IPS-18c (cell line): Measurements from ENCODE around the gene ARHGEF26.

ENCODE experiments used
- H3K4me3 ChIP-seq: 2 replicates; pipeline ENCODE4 v1.7.0; 2013; ENCODE audit warnings: low read depth, mild to moderate bottlenecking, low read length, moderate library complexity; ENCODE audit not compliant: insufficient read depth
- H3K9me3 ChIP-seq: one replicate; pipeline ENCODE4 v1.6.1; 2013; ENCODE audit warnings: mild to moderate bottlenecking, low read length, moderate library complexity; ENCODE audit not compliant: control insufficient read depth, insufficient read depth

The ARHGEF26 gene

GRCh38 chr3:154135511-154136173, 14.5 kb downstream of the ARHGEF26 start:
- Histone ChIP-seq H3K9me3 (no peaks in the 10 kb centered on the region), H3K4me3 (no peak overlapping the region)

DNA sequence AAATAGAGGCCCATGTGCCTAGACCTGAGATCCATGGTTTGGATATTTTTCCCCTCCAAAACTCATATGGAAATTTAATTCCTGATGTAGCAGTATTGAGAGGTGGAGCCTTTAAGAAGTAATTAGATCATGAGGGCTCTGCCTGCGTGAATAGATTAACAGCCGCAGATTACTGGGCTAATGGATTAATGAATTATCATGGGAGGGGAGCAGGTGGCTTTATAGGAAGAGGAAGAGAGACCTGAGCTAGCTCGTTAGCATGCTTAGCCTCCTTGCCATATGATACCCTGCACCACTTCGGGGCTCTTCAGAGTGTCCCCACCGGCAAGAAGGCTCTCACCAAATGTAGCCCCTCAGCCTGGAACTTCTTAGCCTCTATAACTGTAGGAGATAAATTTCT, 15.8 kb downstream of the ARHGEF26 start:
- Histone ChIP-seq H3K9me3 (no peaks in the 10 kb centered on the region), H3K4me3 (no peak overlapping the region)

DNA sequence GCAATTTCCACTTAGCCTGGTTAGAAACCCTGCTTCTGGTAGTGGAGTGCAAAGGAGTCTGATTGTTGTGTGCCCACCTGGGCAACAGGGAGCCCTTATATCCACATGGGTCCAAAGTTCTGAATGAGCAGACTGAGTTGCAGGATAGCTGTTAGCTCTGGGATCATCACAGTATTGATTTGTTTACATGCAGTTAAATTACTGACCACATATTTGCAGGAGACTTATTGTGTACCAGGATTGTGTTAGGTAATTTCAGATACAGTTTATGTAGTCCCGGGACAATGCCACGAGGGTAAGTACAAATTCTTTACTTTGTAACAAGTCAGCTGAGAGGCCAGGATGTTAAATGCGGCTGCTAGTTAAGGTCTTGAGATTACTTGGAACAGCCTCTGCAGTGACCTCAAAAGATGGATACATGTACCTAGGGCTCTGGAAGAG, 18.8 kb downstream of the ARHGEF26 start:
- no peak overlapping the region for H3K4me3 ChIP-seq
- H3K9me3 ChIP-seq = no peaks in the 10 kb centered on the region

DNA sequence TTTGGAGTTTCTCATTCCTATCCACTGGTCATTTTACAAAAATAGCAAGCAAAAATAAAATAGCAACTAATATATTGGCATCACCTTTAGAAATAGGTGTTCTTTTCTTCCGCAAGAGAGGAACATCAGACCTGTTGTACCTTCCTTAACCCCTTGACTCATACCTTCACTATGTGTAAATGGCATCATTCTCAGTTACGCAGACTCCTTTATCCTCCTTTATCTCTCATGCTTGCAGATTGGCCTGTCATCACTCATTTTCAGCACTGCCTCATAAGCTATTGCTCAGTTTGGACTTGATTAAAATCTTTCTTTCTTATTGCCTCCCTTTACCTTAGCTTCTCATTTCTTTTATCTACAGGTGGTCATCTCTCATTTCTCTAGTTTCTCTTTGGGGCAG, 21.4 kb downstream of the ARHGEF26 start:
- Histone ChIP-seq H3K9me3 (no peaks in the 10 kb centered on the region), H3K4me3 (no peak overlapping the region)

DNA sequence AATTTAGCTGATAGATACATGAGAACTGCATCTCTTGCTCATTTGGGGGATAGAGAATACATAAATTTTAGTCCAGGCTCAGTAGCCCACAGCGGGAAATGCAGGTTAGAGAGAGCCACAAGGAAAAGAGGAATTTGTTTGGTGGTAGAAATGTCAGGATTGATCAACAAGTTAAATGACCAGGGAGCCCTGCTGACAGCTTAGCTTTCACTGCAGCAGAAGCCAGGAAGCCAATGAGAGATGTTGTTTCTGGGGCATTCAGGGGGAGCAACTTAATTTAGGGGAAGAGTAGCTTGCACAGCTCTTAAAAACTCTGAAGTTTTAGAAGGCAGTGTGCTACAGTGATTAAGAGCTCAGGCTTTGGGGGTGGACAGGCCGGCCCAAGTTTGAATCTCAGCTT, 22.7 kb downstream of the ARHGEF26 start:
- H3K4me3 ChIP-seq = no peak overlapping the region
- H3K9me3 ChIP-seq = no peaks in the 10 kb centered on the region

- no peaks in the 10 kb centered on the region for H3K9me3 ChIP-seq
- no peak overlapping the region for H3K4me3 ChIP-seq
These were observed 23.8 kb downstream of the ARHGEF26 start for GRCh38 chr3:154144825-154145465.

DNA sequence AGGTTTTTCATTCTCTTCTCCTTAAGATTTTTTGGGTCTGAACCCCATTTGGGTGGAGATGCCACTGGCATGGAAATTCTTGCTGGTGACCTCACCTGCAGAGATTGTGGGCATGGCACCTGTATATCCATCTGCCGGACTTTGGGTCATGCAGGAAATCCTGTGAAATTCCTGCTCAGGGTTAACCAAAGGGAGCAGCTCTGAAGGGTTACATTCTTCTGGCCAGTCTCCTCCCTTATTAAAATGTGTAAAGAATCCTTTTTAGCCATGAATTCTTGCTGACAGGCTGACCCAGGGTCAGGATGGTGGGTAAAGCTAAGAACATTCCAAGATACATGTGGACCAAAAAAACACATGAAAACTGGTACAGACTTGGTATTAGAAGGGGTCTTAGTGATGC, 27.4 kb downstream of the ARHGEF26 start:
- H3K9me3 ChIP-seq = no peaks in the 10 kb centered on the region
- H3K4me3 ChIP-seq = no peak overlapping the region

DNA sequence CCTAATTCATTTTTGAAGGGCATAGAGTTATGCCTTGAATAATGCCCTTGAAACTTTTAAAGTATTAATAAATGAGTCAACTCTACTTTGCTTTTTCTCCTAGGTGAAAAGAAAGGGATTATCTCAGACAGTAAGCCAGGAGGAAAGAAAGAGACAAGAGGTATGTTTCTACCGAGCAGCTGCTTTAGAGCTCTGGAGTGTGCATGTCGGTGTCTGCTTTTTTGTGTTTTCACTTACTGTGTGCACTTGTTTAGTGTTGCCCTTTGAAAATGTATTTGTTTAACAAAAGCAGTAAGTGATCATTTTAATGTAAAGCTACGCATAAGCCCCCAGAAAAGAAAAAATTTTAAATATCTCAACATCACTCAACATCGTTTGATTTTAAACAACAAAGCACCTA, 28.1 kb downstream of the ARHGEF26 start:
- Histone ChIP-seq H3K4me3 (no peak overlapping the region), H3K9me3 (no peaks in the 10 kb centered on the region)

- H3K9me3 ChIP-seq = no peaks in the 10 kb centered on the region
These were observed 30.8 kb downstream of the ARHGEF26 start for GRCh38 chr3:154151969-154152368.

GRCh38 chr3:154152741-154153140, 31.6 kb downstream of the ARHGEF26 start:
- Histone ChIP-seq H3K9me3 (no peaks in the 10 kb centered on the region), H3K4me3 (no peak overlapping the region)

More at GRCh38 chr3:154151969-154152368, 30.8 kb downstream of the ARHGEF26 start:
- no peak overlapping the region for H3K4me3 ChIP-seq

DNA sequence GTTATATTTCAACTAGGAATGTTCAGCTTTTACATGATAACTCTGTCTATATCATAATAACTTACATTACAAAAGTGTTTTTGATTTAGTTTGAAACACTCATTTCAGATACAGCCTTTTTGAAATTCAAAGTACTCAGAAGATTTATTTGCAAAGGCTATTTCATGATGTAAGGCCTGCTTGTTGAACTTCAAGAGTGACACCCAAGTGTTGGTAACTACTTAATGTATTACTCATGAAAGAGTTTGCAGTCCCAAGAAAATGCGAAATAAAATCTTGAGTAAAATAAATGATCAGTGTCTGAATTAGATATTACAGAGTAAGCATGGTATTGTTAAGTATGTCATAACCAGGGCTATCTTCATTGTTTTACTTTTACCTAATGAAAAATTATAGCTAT, 35.3 kb downstream of the ARHGEF26 start:
- H3K9me3 ChIP-seq = no peaks in the 10 kb centered on the region
- H3K4me3 ChIP-seq = no peak overlapping the region

DNA sequence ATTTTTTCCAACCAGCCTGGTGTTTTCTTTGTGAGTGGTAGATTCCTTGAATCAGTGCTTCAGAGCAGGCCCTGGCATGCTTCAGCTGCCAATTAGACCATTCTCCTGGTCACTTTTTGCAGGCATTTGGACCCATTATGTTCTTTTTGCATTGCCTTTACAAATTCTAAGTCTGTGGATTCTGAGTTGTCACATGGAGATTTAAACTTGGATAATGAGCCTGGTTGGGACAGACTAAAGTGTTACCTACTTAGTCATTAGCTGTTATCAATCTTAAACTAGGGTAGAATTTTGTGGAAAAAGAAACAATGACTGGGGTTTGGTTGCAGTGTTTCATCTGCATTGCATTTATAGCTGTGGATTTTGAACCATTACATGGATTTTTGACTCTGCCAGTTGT, 40.6 kb downstream of the ARHGEF26 start:
- H3K4me3 ChIP-seq = no peak overlapping the region
- no peaks in the 10 kb centered on the region for H3K9me3 ChIP-seq

DNA sequence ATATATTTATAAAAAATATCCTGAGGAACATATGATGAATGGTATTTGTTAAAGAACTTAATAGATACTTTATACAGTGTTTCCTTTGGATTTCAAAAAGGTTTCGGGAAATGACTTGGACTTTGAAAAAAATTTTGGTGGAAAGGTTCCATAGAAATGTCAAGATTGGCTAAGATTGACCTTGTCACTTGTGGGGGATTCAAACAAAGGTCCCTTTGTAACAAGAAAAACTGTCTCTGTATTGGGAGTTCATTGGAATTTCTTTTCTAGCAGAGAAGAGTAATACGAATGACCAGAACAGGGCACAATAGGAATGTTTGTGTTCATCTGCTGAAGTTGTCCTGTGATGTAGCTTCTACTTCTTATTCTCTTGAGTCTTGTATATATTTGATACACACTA, 43.2 kb downstream of the ARHGEF26 start:
- Histone ChIP-seq H3K9me3 (no peaks in the 10 kb centered on the region), H3K4me3 (no peak overlapping the region)

- no peak overlapping the region for H3K4me3 ChIP-seq
- H3K9me3 ChIP-seq = no peaks in the 10 kb centered on the region
These were observed 48.0 kb downstream of the ARHGEF26 start for GRCh38 chr3:154168998-154169795.

DNA sequence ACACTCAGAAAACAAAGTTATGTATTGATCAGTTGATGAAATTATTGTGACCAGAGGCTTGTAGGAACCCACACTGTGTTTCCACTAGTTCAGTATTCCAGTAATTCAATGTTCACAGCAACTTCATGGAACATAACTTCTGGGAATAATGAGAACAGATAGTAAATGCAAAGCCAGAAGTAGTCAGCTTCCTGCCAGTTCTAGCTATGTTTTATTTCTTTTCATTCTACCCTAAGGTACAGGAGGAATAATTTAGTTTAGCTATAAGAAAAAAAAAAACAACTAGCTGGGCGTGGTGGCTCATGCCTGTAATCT, 48.6 kb downstream of the ARHGEF26 start:
- Histone ChIP-seq H3K9me3 (no peaks in the 10 kb centered on the region), H3K4me3 (no peak overlapping the region)

GRCh38 chr3:154170300-154170699, 49.1 kb downstream of the ARHGEF26 start:
- Histone ChIP-seq H3K9me3 (no peaks in the 10 kb centered on the region), H3K4me3 (no peak overlapping the region)

DNA sequence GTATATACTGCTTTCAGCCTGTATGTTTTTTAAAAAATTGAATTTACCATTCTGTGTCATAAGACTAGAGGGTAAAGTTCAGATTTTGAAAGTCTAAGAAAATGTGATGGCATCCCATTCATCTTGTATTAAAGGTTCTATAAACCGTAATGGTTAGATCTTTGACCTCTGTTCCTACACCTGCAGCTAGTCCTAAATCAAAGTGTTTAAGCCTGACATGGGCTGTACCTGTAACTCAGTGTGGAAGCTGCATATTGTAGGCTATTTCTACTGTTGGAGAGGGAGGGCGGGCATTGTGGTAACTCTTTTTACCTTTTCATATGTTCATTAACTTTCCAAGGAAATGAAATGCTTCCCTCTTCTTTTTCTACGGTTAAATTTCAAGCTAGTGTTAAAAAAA, 53.9 kb downstream of the ARHGEF26 start:
- H3K9me3 ChIP-seq = no peaks in the 10 kb centered on the region
- no peak overlapping the region for H3K4me3 ChIP-seq

DNA sequence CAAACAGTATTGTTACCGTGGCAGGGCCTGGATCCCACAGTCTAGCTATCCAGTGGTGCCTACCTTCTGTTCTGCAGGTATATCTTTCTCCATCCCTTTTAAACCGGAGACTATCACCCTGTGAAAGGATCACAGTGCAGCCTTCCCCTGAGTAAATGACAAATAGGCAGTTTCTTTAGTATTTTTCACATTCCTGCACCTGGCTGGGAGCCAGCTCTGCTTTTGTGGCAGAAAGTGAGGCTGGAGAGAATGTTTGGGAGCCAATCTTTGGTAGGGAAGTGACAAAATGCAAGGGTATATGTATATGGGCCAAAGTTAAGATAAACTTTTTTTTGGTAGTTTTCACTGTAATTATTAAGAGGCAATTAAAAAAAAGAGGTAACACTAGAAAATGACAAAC, 54.8 kb downstream of the ARHGEF26 start:
- Histone ChIP-seq H3K9me3 (no peaks in the 10 kb centered on the region), H3K4me3 (no peak overlapping the region)
